Stomach (tissue), 4 donors: Measurements from ENCODE around the gene ADAMTS13.

Experiments
- CTCF ChIP-seq, 7 experiments: fragments of 450-650 bp in 4 of 7; fragments of 200-600 bp in 3 of 7; sonication (generic) in 3 of 7; IDR thresholded peaks; one replicate each; pipeline ENCODE4 v1.5.1; 2016 to 2019; ENCODE audit warnings: antibody characterized with exemption in 7 of 7, control low read depth in 2 of 7, mild to moderate bottlenecking in 1 of 7
- POLR2AphosphoS5 ChIP-seq, 3 donors: sonication (generic); formaldehyde crosslinking; IDR thresholded peaks; one replicate each; pipeline ENCODE4 v1.6.1; 2016; ENCODE audit warnings: antibody characterized with exemption in 3 of 3

GRCh38 chr9:133374612-133375115, 47.5 kb upstream of the ADAMTS13 start:
- TF ChIP-seq CTCF (IDR thresholded peaks at IDR 0.05) (no peak), POLR2AphosphoS5 (IDR thresholded peaks at IDR 0.05) (no peak)
